HG03571 (cell line): ENCODE data around the gene ASCC1.
A peak's percentile ranks its signal among the peaks of the same experiment; 100 is the strongest.
"Not testable (repeated sequence)": the region's sequence is repeated elsewhere in the genome, so short reads cannot be mapped to it uniquely, and the experiment has no call there.

Experiments
- ATAC-seq: cut with Tn5 transposase; IDR thresholded peaks from one replicate; pipeline ENCODE4 v1.9.1; 2021; ENCODE audit not compliant: unreplicated experiment

ASCC1 gene

DNA sequence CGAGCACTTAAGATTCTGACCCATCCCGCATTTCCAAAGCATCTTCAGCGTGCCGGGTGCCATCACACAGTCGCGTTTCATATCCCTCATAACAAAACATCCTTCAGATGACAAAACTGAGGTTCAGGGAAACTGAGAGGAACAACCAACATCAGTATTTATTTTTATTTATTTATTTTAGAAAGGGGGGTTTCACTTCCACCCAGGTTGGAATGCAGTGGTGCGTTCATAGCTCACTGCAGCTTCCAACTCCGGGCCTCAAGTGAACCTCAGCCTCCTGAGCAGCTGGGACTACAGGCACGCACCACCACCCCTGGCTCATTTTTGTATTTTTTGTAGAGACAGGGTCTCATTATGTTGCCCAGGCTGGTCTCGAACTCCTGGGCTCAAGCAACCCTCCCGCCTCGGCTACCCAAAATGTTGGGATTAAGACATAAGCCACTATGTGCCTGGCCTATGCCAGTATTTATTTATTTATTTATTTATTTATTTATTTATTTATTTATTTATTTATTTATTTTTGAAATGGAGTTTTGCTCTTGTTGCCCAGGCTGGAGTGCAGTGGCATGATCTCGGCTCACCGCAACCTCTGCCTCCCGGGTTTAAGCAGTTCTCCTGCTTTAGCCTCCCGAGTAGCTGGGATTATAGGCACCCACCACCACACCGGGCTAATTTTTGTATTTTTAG, 33.2 kb upstream of the ASCC1 start:
- not testable (repeated sequence) for ATAC-seq

DNA sequence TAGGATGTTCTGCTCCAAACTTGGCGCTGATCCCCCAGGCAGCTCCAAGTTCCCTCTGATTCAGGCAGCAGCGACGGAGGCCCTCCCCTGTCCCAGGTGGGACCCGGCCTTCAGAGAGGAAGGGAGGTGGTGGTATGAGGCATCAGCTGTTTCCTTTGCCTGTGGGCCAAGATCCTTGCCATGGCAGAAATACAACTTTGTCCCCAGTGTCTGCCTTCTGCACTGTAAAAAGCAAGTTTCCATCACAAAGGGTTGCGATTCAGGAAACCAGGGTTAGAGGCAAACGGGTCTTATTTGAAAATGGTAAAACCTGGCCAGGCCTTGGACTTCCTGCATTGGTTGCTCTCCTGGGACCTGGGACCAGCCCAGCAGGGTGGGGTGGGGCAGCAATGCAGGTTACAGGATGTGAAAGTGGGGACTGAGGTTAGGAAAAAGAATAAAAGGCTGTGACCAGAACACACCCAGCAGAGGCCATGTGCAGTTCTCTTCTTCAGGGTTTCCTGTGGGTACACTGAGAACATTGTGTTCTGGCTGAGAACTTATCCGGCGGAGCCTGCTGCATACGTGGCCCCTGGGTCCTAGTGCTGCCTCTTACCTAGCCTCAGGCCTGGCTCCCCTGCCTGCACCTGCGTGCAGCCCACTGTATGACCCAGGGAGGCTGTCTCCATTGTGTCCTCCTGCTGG, 32.5 kb upstream of the ASCC1 start:
- peak; percentile 77 for ATAC-seq

DNA sequence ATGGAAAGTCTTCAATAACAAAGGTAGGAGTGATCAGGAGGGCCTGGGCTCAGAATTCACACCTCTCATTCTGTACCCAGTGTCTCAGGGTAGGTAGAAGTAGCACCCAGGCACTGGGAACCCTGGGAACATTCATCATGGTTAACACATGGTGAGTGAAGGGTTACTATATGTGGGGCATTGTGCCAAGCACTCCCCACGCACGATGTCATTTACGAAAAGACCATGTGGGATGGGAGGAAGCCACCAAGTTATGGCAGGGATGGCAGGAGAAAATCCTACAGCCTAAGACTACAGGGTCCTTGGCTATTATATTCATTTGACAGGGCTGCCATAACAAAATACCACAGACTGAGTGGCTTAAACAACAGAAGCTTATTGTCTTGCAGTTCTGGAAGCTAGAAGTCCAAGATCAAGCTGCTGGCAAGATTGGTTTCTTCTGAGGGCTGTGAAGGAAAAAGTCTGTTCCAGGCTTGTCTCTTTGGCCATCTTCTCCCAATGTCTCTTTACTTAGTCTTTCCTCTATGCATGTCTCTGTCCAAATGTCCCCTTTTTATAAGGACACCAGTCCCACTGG, 30.0 kb upstream of the ASCC1 start:
- no peak for ATAC-seq

DNA sequence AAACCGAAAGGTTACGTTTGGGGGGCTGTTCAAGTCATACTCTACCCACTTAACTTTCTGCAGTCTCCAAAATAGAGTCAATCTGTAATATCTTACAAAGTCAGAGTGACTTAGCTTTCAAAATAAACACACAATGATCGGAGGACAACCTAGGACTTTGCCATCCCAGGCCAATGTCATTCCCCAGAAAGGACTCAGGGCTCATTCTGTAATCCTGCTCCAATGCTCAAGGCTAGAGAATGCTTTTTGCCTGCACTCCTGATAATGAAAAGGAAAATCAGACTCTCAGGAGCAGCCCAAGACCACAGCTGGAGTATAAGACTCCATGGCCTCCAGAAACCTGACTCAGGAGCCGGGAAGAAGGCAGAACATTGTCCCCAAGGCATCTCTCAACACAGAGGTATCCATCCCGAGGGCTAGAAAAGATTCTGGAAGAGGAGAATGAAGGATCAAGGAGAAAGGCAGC, 28.5 kb upstream of the ASCC1 start:
- no peak for ATAC-seq

DNA sequence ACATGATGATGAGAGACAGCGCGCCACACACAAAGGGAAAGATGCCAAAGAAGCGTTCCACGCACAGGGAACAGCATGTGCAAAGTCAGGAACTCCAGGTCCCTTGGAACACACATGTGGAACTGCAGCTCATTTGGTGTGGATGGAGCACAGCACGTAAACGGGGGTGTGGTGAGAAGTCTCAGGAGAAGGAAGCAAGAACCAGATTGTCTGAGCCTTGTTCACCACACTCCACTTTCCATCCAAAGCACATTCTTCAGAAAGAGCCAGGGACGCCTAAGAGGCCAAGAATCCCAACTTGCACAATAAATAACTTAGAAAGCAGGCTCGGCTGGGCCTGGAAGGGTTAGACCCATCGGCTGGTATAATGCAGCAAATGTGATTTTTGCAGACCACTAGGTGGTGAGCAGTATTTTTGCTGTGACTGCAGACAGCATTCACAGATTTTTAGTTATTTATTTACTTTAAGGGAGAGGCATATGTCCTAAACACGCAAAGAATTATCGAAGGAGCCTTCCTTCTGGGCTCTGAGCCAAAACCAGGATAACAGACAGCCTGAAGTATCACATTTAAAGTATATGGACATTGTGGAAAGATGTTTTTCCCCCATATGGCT, 27.9 kb upstream of the ASCC1 start:
- no peak for ATAC-seq

DNA sequence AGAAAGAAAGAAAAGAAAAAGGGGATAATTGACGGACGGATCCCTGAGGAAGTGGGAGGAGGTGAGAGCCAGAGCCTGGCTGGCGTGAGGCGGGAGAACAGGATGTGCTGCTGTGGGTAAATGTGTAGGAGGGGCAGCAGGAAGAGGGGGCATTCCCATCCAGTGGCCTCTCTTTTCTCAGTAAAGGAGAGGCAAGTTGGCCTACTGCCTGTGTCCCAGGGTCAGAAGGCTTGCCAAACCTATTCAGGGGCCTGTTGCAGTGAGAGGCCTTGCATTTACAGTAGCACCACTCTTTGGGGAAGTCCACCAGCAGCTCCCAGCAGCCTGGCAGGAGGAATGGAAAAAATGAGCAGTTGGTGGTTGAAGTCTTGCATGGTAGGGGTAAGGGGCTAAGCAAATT, 26.6 kb upstream of the ASCC1 start:
- no peak for ATAC-seq

DNA sequence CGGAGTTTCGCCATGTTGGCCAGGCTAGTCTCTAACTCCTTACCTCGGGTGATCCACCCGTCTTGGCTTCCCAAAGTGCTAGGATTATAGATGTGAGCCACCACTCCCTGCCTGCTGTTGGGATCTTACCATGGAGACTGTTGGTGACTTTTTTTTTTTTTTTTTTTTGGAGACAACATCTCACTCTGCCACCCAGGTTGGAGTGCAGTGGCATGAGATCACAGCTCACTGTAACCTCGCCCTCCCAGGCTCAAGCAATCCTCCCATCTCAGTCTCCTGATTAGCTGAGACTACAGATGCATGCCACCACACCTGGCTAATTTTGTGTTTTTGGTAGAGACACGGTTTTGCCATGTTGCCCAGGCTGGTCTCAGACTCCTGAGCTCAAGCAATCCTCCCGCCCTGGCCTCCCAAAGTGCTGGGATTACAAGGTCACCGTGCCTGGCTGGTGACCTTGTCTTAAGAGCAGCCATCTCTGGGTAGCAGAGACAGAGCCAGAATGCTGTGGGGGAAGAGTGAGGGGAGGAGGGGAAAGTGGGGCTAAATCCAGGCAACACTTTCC, 25.7 kb upstream of the ASCC1 start:
- no peak for ATAC-seq

DNA sequence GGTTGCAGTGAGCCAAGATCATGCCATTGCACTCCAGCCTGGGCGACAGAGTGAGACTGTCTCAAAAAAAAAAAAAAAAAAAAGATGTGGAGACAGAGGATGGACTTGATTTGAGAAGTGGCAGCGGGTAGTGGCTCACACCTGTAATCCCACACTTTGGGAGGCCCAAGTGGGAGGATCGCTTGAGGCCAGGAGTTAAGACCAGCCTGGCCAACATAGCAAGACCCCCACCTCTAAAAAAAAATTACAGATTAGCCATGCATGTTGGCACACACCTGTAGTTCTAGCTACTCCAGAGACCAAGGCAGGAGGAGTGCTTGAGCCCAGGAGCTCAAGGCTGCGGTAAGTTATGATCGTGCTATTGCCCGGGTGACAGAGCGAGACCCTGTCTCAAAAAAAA, 24.3 kb upstream of the ASCC1 start:
- no peak for ATAC-seq

DNA sequence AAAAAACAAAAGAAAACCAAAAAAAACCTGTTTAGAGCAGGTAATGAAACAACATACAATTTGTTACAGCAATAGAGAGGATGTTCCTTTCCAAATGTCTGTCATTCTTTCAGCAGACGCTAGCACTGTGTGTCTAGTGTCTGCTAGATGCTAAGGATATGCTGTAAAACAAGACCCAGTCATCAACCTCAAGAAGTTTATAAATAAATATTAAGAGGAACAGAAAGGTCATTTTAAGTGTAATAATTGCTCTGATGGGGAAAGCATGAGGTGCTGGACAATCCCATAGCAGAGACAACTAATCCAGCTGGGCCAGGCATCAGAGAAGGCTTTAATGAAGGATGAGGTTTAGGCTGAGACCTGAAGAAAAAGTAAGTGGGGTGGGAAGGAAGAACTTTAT, 23.3 kb upstream of the ASCC1 start:
- no peak for ATAC-seq

DNA sequence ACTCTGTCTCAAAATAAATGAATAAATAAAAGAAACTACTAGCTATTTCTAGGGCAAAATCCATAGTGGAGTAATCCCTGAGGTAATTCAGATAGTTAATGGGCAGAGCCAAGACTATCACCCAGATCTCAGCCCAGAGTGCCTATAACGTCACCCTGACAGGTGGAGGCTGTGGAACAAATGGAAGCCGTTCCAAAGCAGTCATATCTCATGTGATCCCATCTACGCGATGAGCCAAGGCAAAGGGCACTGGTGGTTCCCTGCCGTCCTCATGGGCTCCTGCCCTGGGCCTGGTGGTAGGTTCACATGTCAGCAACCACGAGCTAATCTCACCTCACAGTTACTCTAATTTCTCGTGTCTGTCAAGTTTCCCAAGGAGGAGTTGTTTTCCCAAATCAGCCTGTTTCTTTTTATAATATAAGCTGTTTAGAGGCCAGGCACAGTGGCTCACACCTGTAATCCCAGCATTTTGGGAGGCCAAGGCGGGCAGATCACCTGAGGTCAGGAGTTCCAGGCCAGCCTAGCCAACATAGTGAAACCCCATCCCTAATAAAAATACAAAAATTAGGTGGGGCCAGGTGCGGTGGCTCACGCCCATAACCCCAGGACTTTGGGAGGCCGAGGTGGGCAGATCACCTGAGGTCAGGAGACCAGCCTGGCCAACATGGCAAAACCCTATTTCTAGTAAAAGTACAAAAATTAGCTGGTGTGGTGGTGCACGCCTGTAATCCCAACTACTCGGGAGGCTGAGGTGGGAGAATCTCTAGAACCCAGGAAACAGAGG, 22.5 kb upstream of the ASCC1 start:
- no peak for ATAC-seq

DNA sequence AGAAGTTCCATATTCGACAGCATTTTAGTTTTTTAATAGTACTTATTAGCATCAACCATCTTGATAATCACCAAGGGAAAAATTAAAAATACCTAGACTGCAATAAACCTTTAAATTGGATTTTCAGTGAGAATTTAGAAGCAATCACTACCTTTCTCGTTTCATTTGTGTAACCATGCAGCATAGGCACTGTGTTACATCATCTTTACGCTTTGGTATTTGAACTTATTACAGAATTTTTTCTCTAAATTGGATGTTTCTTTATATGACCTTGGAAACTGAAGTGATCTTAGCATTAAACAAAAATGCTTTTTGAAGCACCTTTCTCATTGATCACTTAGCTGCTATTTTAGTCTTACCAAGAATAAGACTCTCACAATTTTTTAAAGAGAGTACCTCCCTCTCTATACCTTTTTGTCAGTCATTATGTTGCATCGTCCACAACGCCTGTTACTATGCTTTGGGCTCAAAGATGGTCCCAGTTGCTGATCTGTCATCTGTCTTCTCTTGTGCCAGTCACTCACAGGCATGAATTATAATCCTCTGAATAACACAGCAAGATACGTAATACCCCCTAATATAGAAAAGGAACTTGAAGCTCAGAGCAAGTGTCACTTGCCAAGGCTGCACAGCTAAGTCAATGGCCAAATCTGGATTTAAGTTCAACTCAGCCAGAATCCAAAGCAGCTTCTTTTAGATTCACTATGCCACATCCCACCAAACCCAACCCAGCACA, 19.6 kb upstream of the ASCC1 start:
- ATAC-seq = no peak

DNA sequence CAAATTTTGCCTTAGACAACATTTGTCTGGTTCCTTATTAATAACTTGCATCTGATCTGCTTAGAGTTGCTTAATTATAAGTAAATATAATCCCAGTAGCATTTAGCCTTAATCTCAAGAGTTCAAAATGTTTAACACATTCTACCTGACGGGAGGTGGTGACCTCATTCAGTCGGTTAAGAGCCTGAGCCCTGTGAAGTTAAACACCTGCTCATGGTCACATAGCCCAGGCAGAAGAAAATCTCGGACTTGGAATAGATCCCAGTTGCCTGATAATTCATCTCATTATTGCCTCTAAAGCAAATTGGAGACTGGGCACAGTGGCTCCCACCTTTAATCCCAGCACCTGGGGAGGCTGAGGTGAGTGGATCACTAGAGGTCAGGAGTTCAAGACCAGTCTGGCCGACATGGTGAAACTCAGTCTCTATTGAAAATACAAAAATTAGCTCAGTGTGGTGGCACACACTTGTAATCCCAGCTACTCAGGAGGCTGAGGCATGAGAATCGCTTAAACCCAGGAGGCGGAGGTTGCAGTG, 18.6 kb upstream of the ASCC1 start:
- ATAC-seq = no peak

DNA sequence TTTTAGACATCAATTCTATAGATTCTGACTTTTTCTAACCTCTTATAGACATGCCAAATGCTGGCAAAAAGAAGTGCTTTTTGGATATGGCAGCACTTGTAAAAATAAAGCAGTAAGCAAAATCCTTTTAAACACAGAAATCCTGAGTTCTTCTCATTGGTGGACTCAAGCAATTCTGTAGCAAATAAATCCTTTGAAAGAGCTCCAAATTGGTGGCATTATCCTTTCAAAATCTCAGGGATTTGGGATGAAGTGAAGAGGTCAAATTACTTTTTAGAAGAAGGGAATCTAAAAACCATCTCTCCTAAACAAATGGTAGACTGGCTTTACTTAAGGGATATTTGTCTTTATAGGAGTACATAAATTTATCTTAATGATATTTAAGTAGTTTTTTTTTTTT, 17.5 kb upstream of the ASCC1 start:
- ATAC-seq = no peak

DNA sequence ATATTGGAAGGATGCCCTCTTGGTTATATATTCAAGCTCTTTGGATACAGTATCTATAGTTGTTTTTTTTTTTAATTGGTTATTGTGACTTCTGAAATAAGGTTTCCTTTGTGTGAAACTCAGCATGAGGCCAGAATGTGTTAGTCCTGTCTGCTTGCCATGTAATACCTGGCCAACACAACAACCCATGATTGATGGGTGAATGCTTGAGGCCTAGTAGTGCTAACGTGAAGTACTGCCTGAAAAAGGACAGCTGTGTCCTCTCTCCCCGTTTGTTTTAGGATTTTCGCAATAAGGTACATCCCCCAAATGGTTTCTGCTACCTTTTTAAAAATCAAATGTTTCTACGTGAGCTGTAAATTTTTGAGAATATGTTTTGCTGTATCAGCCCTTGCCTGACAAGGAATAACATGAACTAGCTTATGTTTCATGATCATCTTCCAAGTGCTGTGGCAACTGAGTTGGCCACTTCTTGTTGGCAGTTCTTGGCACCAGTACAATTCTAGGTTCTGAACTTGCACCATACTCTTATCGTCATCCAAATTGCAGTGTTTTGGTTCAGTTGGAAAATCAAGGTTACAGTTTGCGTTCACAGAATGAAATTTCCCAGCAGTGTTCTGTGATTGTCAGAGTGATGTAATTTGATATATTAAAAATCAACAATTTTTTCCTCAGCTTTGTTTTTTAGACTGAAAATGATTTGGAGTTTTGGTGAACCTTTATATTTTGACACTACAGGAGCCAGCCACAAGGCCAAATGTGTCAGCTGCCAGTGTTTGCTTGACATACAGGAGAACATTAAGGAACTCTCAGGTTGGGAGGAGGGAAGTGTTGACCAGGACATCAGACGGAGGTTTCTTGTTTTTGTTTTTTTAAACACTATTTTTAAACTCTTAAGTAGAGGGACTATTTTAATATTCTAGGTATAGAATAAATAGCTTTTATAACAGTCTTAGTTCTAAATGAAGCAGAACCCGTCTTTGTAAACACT, 13.5 kb upstream of the ASCC1 start:
- no peak for ATAC-seq

DNA sequence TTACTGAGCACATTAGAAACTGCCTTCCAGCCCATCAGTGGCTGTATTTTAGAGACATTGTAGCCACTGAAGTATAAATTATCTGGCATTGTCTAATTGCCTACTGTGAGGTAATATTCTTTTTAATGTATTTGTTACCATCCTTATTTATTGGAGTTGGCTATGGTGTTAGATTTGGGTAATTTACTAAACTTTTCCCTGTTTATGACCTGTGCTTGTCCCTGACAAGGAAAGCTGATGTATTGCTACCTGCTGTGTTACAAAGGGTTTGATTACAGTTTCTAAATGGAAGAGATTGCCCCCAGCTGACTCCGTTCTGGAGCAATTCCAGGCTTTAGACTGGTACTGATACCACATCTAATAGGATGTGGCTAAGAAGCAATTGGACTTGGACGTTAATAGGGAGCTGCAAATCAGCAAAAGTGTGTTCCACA, 12.3 kb upstream of the ASCC1 start:
- no peak for ATAC-seq

DNA sequence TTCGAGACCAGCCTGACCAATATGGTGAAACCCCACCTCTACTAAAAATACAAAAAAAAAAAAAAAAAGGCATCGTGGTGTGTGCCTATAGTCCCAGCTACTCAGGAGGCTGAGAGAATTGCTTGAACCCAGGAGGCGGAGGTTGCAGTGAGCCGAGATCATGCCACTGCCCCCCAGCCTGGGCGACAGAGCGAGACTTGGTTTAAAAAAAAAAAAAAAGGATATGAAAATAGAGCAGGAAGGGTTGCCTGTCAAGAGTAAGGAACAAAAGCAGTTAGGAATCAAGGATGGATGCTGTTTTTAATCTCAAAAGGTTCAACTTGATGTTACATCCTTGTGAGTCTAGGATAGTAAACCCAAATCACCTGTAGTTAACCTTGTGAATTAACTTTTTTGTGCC, 11.8 kb upstream of the ASCC1 start:
- ATAC-seq = no peak

DNA sequence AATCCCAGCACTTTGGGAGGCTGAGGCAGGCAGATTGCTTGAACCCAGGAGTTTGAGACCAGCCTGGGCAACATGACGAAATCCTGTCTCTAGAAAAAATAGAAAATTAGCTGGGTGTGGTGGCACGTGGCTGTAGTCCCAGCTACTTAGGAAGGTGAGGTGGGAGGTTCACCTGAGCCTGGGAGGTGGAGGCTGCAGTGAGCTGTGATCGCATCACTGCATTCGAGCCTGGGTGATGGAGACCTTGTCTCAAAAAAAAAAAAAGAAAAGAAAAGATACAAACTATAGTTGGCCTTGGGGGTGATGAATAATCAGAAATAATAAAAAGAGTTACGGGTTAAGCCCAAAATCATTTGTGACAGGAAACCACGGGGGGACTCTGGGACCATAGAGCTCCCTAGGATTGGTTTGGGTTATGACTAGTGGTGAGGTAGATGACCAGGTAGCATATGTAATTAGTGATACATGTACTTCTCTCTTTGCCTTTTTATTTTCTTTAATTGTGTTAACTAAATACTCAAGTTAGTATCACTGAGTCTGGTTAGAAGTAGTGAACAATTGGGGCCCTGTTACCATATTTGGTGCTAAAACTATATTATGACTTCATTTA, 10.4 kb upstream of the ASCC1 start:
- ATAC-seq = no peak

DNA sequence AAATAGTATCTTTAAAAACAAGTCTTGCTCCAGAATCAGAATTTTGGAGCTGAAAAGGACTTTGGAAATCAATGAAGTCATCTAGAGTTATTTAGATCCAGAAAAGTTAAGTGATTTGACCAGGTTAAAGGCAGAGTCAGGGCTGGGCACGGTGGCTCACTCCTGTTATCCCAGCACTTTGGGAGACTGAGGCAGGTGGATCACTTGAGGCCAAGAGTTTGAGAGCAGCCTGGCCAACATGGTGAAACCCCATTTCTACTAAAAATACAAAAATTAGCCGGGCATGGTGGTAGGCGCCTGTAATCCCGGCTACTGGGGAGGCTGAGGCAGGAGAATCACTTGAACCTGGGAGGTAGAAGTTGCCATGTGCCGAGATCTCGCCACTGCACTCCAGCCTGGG, 8.1 kb upstream of the ASCC1 start:
- ATAC-seq = not testable (repeated sequence)
